GM18505 (cell line): Measurements from ENCODE around the gene ZNF343.
"Not testable (repeated sequence)": the region's sequence is repeated elsewhere in the genome, so short reads cannot be mapped to it uniquely, and the experiment has no call there.

Experiments used
- ATAC-seq: cut with Tn5 transposase; IDR thresholded peaks from one replicate; pipeline ENCODE4 v1.9.1; 2021; ENCODE audit not compliant: unreplicated experiment
- POLR2A ChIP-seq: IDR thresholded peaks from 4 replicates; pipeline ENCODE4 v1.6.1; 2011; ENCODE audit warnings: borderline replicate concordance; ENCODE audit not compliant: insufficient read depth, insufficient read length; ENCODE audit errors: extremely low read depth

ZNF343 gene

DNA sequence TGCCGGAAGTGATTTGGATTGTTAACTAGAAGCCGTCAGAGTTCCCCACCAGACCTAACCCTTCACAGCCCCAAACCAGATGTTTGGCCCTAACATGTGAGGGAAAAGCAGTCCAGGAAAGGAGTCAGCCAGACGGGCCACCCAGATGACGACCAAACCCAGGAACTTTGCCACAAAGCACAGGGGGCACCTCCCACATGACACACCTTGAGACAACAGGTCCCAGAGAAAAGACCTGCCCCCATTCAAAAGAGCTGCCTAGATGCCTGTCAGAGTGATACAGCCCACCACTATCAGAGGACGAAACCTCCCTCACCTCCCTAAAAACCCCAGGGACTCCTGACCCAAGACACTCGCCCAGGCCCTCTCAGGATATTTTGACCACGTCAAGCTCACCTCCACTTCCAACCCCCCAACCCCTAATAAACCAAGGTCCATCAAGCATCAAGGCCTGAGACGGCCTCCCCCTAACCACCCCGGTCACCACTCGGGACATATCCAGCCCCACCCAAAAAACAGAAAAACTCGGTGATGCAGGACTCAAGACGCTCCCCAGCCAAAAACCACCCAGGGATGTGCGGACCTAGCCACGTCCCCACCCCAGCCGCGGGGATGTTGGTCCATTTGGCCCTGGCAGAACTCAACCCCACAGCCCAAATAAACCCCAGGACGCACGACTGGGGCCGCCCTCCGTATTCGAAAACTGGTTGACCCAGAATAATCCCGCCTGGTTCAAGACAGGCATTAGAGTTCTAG, 662 bp downstream of the ZNF343 start:
- peak; percentile 14 for ATAC-seq
- TF ChIP-seq POLR2A: no peak

DNA sequence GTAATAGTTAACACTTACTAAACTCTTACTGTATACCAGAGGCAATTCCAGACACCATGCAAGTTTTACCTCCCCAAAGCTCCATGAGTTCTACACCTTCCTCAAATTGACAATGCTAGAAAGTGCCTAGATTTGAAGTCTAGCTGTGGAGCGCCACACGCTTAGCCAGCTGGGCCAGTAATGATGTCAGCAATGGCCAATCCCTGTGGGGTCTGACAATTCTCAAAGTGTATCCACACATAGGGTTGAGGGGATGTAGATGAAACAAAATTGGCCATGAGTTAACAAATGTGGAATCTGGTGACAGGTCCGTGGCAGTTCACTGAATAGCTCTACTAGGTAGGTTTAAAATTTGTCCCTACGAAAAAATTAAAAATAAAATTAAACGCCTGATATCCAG, 1.3 kb downstream of the ZNF343 start:
- ATAC-seq: no peak
- no peak for TF ChIP-seq POLR2A

DNA sequence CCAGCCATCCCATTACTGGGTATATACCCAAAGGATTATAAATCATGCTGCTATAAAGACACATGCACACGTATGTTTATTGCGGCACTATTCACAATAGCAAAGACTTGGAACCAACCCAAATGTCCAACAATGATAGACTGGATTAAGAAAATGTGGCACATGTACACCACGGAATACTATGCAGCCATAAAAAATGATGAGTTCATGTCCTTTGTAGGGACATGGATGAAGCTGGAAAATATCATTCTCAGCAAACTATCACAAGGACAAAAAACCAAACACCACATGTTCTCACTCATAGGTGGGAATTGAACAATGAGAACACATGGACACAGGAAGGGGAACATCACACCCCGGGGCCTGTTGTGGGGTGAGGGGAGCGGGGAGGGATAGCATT, 2.3 kb downstream of the ZNF343 start:
- not testable (repeated sequence) for ATAC-seq

DNA sequence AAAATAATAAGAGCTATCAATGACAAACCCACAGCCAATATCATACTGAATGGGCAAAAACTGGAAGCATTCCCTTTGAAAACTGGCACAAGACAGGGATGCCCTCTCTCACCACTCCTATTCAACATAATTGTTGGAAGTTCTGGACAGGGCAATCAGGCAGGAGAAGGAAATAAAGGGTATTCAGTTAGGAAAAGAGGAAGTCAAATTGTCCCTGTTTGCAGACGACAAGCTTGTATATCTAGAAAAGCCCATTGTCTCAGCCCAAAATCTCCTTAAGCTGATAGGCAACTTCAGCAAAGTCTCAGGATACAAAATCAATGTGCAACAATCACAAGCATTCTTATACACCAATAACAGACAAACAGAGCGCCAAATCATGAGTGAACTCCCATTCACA, 3.9 kb downstream of the ZNF343 start:
- not testable (repeated sequence) for ATAC-seq

DNA sequence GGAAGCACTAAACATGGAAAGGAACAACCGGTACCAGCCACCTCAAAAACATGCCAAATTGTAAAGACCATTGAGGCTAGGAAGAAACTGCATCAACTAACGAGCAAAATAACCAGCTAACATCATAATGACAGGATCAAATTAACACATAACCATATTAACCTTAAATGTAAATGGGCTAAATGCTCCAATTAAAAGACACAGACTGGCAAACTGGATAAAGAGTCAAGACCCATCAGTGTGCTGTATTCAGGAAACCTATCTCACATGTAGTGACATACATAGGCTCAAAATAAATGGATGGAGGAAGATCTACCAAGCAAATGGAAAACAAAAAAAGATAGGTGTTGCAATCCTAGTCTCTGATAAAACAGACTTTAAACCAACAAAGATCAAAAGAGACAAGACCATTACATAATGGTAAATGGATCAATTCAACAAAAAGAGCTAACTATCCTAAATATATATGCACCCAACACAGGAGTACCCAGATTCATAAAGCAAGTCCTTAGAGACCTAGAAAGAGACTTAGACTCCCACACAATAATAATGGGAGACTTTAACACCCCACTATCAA, 5.8 kb downstream of the ZNF343 start:
- not testable (repeated sequence) for ATAC-seq

DNA sequence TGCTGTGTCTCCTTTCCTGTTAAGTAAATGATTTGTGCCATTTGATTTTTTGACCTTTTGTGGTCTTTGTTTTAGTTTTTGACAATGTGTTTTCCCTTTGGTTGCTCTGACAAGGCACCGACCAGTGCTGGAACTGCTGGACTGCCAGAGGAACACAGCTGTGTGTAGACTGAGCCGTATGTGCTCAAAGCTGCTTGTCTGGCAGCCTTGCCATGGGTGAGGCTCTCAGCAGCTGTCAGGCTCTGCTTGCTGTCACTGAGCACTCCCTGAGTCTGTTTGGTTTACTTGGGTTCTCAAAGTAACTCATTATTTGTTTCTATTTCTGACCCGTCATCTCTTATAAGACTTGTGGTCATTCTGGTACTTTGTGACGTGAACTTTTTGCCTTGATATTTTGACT, 23.1 kb downstream of the ZNF343 start:
- TF ChIP-seq POLR2A: no peak
- ATAC-seq: no peak

DNA sequence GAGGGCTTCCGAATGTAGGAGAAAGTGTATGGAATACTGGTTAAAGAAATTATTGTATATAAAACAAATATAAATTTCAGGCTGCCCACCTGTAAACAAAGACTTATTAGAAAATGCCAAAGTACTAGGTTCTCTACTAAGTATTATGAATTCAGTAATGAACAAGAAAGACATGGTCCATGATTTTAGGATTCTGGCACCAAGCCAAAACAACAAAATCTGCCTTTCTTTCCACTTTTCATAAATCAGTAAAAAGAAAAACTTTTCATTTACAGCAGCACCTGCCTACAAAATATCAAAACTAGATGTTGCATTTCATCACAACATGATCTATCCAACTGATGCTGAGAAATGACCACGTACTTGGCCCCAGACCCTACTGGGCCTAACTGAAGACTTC, 23.6 kb downstream of the ZNF343 start:
- TF ChIP-seq POLR2A: no peak
- ATAC-seq: no peak

DNA sequence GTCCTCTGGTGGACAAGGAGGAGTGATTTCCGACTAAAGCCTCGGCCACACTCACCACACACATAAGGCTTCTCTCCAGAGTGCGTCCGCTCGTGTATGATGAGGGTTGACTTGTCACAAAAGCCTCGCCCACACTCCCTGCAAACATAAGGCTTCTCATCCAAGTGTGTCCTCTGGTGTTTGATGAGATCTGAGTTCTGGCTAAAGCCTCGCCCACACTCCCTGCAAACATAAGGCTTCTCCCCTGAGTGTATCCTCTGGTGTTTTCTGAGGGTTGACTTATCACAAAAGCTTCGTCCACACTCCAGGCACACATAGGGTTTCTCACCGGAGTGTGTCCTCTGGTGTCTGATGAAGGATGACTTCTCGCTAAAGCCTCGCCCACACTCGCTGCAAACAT, 25.2 kb downstream of the ZNF343 start:
- no peak for ATAC-seq
- no peak for TF ChIP-seq POLR2A

DNA sequence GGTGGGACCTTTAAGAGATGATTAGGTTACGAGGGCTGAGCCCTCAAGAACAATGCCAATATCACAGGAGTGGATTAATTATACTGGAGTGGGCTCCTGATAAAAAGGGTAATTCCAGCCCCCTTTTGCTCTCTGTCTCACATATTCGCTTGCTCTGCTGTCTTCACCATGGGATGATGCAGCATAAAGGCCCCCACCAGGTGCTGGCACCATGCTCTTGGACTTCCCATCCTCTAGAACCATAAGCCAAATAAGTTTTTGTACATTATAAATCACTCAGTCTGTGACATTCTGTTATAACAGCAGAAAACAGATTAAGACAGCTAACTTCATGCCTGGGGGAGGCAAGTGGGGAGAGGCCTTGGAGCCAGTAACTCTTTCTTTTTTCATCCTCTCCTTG, 28.3 kb downstream of the ZNF343 start:
- TF ChIP-seq POLR2A: no peak
- ATAC-seq: no peak

DNA sequence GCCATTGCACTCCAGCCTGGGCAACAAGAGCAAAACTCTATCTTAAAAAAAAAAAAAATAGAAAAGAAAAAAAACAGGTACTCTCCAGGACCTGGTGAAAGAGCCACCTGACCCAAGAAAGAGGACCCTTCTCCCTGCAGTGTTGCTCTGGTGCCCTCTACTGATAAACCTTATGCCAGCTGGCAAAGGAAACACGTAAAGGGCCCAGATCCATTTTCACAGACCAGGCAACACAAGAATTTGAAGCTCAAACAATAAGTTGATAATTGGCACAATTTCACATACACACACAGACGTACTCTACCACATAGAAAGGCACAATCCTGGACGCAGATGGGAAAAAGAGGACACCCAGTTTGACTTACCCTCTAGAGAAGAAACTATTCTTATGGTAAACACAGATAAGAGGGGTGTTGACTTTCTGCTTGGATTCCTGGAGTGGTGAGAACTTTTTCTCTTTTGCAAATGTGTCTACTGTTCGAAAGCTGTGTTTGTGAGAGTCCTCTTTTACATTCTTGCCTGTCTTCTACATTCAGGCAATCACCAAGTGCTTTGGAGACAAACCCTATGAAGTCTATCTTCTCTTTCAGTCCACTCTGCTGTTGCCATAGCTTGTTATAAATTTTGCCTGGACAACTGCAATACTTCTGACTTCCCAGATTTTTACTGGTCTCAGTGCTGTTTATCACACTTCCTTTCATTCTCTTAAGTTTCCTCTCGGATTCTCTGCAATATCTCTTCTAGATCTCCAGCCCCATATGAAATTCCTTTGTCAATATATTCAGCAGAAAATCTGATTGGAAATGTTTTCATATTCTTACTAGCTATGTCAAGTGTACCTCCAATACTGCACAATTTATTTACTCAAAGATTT, 31.7 kb downstream of the ZNF343 start:
- no peak for TF ChIP-seq POLR2A
- no peak for ATAC-seq

DNA sequence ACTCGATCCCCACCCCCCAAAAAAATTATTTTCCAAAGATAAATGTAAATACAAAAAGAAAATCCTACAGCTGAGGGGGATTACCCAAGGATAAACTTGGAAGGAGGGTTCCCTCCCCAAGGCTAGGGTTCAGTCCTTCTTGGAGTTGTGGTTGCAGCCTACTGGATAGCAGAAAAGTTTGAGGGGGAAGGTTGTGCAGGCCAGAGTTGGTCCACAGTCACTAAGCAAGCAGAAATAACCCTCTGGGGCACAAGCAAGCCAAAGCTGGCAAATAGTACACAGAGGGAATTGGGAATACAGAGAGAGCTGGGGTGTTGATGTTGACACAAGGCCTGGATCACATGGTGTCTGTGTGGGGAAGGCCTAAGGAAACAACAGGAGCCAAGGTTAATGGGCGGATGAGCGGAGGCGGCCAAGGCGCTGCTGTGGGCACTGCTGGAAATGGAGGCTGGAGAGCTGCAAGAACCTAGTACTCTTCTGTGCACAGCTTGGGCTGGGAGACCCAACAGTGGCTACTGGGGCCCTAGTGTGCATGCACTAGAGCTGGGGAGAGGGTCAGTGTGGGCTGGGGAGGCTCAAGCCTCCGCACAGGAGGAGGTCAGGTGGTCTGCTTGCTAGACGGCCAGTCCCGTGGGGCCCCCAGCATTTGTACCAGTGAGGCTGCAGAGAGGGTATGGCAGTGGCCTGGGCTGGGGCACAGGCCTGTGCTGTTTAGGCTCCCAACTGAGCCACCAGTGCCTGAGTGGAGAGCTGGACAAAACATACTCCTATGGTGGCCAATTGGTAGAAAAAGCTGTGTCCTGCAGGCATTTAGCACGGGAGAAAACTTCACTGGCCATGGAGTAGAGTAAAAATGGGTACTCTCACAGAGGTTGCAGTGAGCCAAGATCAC, 32.6 kb downstream of the ZNF343 start:
- no peak for TF ChIP-seq POLR2A
- no peak for ATAC-seq

DNA sequence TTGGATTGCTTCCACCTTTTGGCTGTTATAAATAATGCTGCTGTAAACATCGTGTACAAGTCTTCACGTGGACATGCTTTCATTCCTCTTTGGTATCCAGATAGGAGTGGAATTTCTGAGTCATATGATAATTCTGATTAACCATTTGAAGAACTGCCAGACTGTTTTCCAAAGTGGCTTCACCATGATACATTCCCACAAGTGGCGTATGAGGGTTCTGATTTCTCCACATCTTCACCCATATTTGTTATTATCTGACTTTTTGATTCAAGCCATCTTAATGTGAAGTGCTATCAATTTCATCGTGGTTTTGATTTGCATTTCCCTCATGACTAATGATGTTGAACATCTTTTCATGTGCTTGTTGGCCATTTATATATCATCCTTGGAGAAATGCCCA, 35.2 kb downstream of the ZNF343 start:
- no peak for ATAC-seq
- no peak for TF ChIP-seq POLR2A

DNA sequence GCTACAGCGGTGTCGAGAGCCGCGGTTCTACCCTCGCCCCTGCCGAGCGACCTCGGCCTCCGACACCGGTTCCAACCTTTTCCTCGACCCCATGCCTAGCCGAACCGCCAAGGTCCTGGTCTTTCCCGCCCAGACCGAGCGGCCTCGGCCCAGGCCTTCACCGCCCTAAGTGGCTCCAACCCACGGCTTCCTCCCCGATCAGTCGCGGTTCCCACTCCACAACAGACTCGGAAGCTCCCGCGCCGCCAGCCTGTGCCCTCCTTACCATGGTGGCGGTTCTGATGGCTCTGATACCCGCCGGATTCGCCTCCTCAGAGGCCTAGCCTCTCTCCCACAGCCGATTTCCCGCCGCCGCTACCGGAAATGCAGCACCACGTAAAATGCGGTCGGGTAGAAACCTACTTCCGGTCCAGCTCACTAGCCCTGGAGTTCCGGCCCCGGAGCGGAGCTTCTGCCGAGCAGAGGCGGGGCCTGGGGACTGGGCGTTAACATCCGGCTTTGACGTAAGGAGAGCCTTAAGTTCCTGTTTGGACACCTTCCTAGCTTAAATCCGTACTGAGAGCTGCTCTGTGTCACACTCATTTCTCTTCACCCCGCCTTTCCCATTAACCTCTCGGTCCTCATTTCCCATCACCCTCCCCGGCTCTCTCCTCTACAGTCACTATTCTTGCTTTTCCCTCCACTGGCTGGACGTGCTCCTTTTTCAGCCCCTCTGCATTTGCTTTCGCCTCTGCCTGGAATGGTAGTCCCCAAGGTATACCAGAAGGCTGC, 38.1 kb downstream of the ZNF343 start, which contains the start of gene SNRPB:
SNRPB (minus strand) TSS at position 367 of the 771 bp plus-strand sequence; CDS start at position 268, 99 bp downstream.
- ATAC-seq: peak; percentile 95
- peak; percentile 96 for TF ChIP-seq POLR2A
